ENCODE measurements around the gene SOD1.

- TF ChIP-seq POLR2AphosphoS5 (IDR thresholded peaks at IDR 0.05; ENCODE audit: insufficient read depth in 1 of 2, low read depth in 1 of 2) = no peak
- TF ChIP-seq, protein P1, sequence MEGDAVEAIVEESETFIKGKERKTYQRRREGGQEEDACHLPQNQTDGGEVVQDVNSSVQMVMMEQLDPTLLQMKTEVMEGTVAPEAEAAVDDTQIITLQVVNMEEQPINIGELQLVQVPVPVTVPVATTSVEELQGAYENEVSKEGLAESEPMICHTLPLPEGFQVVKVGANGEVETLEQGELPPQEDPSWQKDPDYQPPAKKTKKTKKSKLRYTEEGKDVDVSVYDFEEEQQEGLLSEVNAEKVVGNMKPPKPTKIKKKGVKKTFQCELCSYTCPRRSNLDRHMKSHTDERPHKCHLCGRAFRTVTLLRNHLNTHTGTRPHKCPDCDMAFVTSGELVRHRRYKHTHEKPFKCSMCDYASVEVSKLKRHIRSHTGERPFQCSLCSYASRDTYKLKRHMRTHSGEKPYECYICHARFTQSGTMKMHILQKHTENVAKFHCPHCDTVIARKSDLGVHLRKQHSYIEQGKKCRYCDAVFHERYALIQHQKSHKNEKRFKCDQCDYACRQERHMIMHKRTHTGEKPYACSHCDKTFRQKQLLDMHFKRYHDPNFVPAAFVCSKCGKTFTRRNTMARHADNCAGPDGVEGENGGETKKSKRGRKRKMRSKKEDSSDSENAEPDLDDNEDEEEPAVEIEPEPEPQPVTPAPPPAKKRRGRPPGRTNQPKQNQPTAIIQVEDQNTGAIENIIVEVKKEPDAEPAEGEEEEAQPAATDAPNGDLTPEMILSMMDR (IDR thresholded peaks at IDR 0.05) = no peak
Measured at GRCh38 chr21:31677047-31677446, 17.6 kb downstream of the SOD1 start.

Data from vagina (tissue), 2 donors.